Naive thymus-derived CD4-positive, alpha-beta T cell (primary cell): Measurements from ENCODE around the gene OR51E2. TPM values are rescaled to one million over a fixed set of nuclear protein-coding genes. Genes with fewer than 3 reads are reported as not detected.
A peak's percentile ranks its signal among the peaks of the same experiment; 100 is the strongest.

Source experiments
- ATAC-seq: fragments of 150-1000 bp; cut with Tn5 transposase; 2 replicates; pipeline ENCODE4 v1.10.0; 2021; ENCODE audit warnings: mild to moderate bottlenecking, moderate library complexity
- CTCF ChIA-PET: fragments of 350-600 bp; sonication (Branson Sonifier 250); formaldehyde crosslinking; loops from one replicate; lab custom pipeline; 2021; ENCODE audit warnings: antibody characterized with exemption; lab: Charles Lee
- POLR2A ChIA-PET: fragments of 350-600 bp; sonication (Branson Sonifier 250); formaldehyde crosslinking; loops from one replicate; lab custom pipeline; 2021; ENCODE audit warnings: antibody characterized with exemption, inconsistent platforms; lab: Charles Lee
- DNase-seq, 9 donors: peaks; one replicate each; pipeline versions ENCODE4 v3.0.0 to v3.0.0-alpha.2; 2020 to 2022; ENCODE audit warnings: mixed read lengths in 1 of 9
- H3K27ac ChIP-seq: one replicate; pipeline ENCODE4 v1.7.0; 2013; ENCODE audit warnings: mild to moderate bottlenecking, low read depth, low read length, moderate library complexity
- H3K27me3 ChIP-seq, 2 donors: one replicate each; pipeline ENCODE4 v1.7.0; 2013; ENCODE audit warnings: low read length in 2 of 2, mild to moderate bottlenecking in 2 of 2, moderate library complexity in 2 of 2; ENCODE audit not compliant: control insufficient read depth in 2 of 2, insufficient read depth in 2 of 2
- H3K36me3 ChIP-seq, 3 experiments: 1 replicate in 2 of 3; 2 replicates in 1 of 3; pipeline ENCODE4 v1.7.0; 2013; ENCODE audit warnings: low read length in 3 of 3, mild to moderate bottlenecking in 3 of 3, moderate library complexity in 1 of 3; ENCODE audit not compliant: insufficient read depth in 3 of 3, control insufficient read depth in 2 of 3
- H3K4me1 ChIP-seq, 2 donors: one replicate each; pipeline ENCODE4 v1.7.0; 2013; ENCODE audit warnings: low read length in 2 of 2, mild to moderate bottlenecking in 2 of 2, moderate library complexity in 1 of 2; ENCODE audit not compliant: control insufficient read depth in 2 of 2, insufficient read depth in 2 of 2
- H3K4me3 ChIP-seq: 2 replicates; pipeline ENCODE4 v1.7.0; 2013; ENCODE audit warnings: mild to moderate bottlenecking, low read length
- H3K9me3 ChIP-seq, 3 experiments: 1 replicate in 2 of 3; 2 replicates in 1 of 3; pipeline ENCODE4 v1.7.0; 2013; ENCODE audit warnings: low read length in 3 of 3; ENCODE audit not compliant: control insufficient read depth in 2 of 3
- H3K27ac Mint-ChIP-seq, 9 donors: one replicate each; pipeline ENCODE4 v1.8.0; 2020 to 2022; ENCODE audit warnings: mixed read lengths in 9 of 9, mild to moderate bottlenecking in 8 of 9, moderate library complexity in 5 of 9, inconsistent platforms in 2 of 9
- H3K27me3 Mint-ChIP-seq, 5 donors: one replicate each; pipeline ENCODE4 v1.8.0; 2021 to 2022; ENCODE audit warnings: mixed read lengths in 5 of 5, mild to moderate bottlenecking in 1 of 5
- H3K36me3 Mint-ChIP-seq, 5 donors: one replicate each; pipeline ENCODE4 v1.8.0; 2020 to 2022; ENCODE audit warnings: mixed read lengths in 5 of 5, mild to moderate bottlenecking in 3 of 5, inconsistent platforms in 1 of 5
- H3K4me1 Mint-ChIP-seq, 7 donors: one replicate each; pipeline ENCODE4 v1.8.0; 2020 to 2022; ENCODE audit warnings: mixed read lengths in 7 of 7, mild to moderate bottlenecking in 3 of 7, inconsistent platforms in 1 of 7
- H3K4me3 Mint-ChIP-seq, 10 donors: one replicate each; pipeline ENCODE4 v1.8.0; 2020 to 2022; ENCODE audit warnings: mild to moderate bottlenecking in 10 of 10, mixed read lengths in 10 of 10, moderate library complexity in 6 of 10, inconsistent platforms in 2 of 10
- H3K9me3 Mint-ChIP-seq, 11 donors: one replicate each; pipeline ENCODE4 v1.8.0; 2020 to 2022; ENCODE audit warnings: mixed read lengths in 11 of 11, mild to moderate bottlenecking in 4 of 11, inconsistent platforms in 1 of 11, moderate library complexity in 1 of 11
- intact Hi-C, 2 donors: fragments of 100-400 bp; cut with micrococcal nuclease; formaldehyde crosslinking; loops; one replicate each; pipeline ENCODE4 v1.15.1; 2023
- polyA plus RNA-seq, 2 donors: library from polyadenylated mRNA; unstranded; fragments of 300-500 nt; fragmentation: Illumina TruSeq; gene quantifications; one replicate each; pipeline ENCODE4 v1.2.3, GENCODE V29; 2021
- total RNA-seq, 6 experiments: library from RNA in 5 of 6; stranded (reverse) in 5 of 6; gene quantifications; 1 replicate in 5 of 6; 2 replicates in 1 of 6; pipeline ENCODE4 v1.2.3 and lab custom pipeline; 2021 to 2026

The OR51E2 gene
- total and polyA plus RNA-seq, 7 experiments from 2014 or later: not detected

DNA sequence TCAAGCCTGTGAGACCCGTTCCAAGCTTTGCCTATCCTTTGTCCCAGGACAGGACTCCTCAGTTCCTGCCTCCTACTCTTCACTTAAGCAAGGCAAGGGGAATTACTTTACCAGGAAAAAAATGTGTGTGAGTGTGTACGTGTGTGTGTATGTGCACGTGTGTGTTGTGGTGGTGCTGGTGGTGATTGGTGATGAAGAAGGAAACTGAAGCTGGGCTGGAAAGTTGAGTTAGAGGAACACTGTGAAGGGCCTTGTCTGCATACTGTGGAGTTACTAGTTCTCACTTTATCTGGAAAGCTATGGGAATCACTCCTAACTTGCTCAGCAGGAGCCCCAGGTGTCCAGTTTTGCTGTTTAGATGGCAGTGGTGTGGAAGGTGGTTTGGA is 60.0 kb downstream of the OR51E2 start:
- no peaks in the 10 kb centered on the region for H3K4me1 Mint-ChIP-seq
- POLR2A ChIA-PET: no interaction called here
- Histone ChIP-seq H3K9me3 (no peaks in the 10 kb centered on the region), H3K4me3 (no peak overlapping the region), H3K36me3 (no peaks in the 10 kb centered on the region), H3K4me1 (no peaks in the 10 kb centered on the region), H3K27me3 (no peaks in the 10 kb centered on the region), H3K27ac (no peak overlapping the region)
- no peak overlapping the region for H3K4me3 Mint-ChIP-seq
- no peak overlapping the region for H3K27ac Mint-ChIP-seq
- no peak for ATAC-seq
- H3K27me3 Mint-ChIP-seq: peaks cover 0 to 18% (median 16%) of the 10 kb centered on the region in 5 donors
- CTCF ChIA-PET: interaction anchor here (1.0 to 2.0 kb wide), 6 partner anchors 10 to 1715 kb away, joined by 3 to 15 read pairs (median 3); no protein-coding TSS in a partner anchor
- intact Hi-C loops: loop anchor here (1.0 to 5.0 kb wide), 6 partner anchors 29 to 1254 kb away; partner anchors contain the start of genes OR52N2 (in 1 of the 2) and TRIM68 (in 1 of the 2)
- no peaks in the 10 kb centered on the region for H3K9me3 Mint-ChIP-seq
- no peaks in the 10 kb centered on the region for H3K36me3 Mint-ChIP-seq
- DNase-seq: no peak

DNA sequence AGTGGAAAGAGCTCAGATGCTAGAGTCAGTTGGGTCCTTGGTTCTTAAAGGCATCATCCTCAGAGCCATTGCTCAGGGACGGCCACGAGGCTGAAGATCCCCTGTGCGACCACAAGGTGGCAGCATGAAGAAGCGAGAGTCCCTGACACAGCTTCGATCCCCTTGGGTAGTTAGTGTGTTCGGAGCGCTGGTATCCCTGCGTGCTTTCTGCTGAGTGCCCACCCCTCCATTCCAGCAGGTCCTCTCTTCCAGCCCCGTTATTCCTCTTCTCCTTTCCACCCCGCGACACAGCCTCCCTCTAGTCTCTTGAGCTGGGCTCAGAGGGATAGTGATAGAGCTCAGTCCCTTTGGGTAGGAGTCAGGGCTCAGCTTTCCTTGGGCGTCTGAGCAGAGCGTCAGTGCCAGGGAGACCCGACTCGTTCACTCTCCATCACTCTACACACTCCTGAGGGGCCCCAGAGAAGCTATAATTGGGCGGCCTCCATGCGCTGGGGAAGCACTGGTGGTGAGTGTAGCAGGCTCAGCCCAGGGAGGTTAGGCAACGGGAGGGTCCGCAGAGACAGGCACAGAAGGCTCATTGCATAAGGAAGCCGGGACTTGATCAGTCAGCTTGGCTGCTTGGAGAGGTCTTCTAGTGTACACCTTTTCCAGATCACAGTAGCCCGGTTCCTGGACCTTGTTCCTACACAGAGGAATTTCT is 60.5 kb downstream of the OR51E2 start, which contains the start of gene OR51D1:
Gene OR51D1, plus strand, starts transcription at position 516 of the 700 bp plus-strand sequence. CDS start 2,314 bp downstream, outside the sequence.
- Mint-ChIP-seq H3K4me3 (no peak within 1 kb of the TSS), H3K9me3 (peaks cover 0 to under 1% (median 0%) of the 10 kb centered on the region in 11 donors), H3K27ac (no peak within 1 kb of the TSS), H3K27me3 (peaks cover 0 to 21% (median 15%) of the 10 kb centered on the region in 5 donors), H3K4me1 (no peaks in the 10 kb centered on the region), H3K36me3 (no peaks in the 10 kb centered on the region)
- Histone ChIP-seq H3K27ac (no peak within 1 kb of the TSS), H3K4me1 (no peaks in the 10 kb centered on the region), H3K4me3 (no peak within 1 kb of the TSS), H3K9me3 (no peaks in the 10 kb centered on the region), H3K27me3 (no peaks in the 10 kb centered on the region), H3K36me3 (no peaks in the 10 kb centered on the region)
- DNase-seq (peak; percentile 33 to 64 (median 54)), ATAC-seq (peak; percentile 90)
- ChIA-PET POLR2A (no interaction called here), CTCF (interaction anchor here (1.0 to 2.0 kb wide), 9 partner anchors 9 to 1716 kb away, joined by 3 to 15 read pairs (median 3); partner anchors contain the start of gene OR52N2)
- intact Hi-C loops: loop anchor here (1.0 to 5.0 kb wide), 6 partner anchors 29 to 1254 kb away; partner anchors contain the start of genes OR52N2 (in 1 of the 2) and TRIM68 (in 1 of the 2)

DNA sequence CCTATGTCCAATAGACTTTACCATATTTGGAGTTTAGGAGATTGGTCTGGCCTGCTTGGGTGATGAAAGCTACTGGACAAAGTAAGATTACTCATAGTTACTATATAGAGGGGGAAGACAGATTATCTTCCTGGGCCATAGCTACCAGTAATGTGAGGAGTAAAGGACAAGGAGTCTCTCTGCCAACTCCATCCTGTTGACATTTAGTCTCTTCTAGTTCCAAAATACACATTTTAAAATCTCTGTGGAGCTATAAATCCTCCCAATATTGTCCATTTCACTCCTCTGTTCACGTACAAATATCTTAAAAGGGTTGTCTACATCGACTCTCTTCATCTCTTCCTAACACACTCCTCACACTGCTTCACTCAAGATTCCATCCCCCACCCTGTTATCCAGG is 61.5 kb downstream of the OR51E2 start:
- Histone ChIP-seq H3K27me3 (no peaks in the 10 kb centered on the region), H3K4me3 (no peak overlapping the region), H3K4me1 (no peaks in the 10 kb centered on the region), H3K36me3 (no peaks in the 10 kb centered on the region), H3K9me3 (no peaks in the 10 kb centered on the region), H3K27ac (no peak overlapping the region)
- ChIA-PET POLR2A (interaction anchor here (0.7 kb wide), 1 partner anchor 112 kb away, joined by 3 read pairs; no protein-coding TSS in a partner anchor), CTCF (interaction anchor here (1.1 to 2.0 kb wide), 7 partner anchors 8 to 1717 kb away, joined by 3 to 15 read pairs (median 4); partner anchors contain the start of gene OR52N2)
- Mint-ChIP-seq H3K4me3 (no peak overlapping the region), H3K9me3 (peaks cover 0 to 5% (median 0%) of the 10 kb centered on the region in 11 donors), H3K4me1 (no peaks in the 10 kb centered on the region), H3K27me3 (peaks cover 5 to 24% (median 11%) of the 10 kb centered on the region in 5 donors), H3K36me3 (no peaks in the 10 kb centered on the region), H3K27ac (no peak overlapping the region)
- DNase-seq (no peak), ATAC-seq (no peak)
- intact Hi-C loops: loop anchor here (2.0 to 5.0 kb wide), 3 partner anchors 447 to 1171 kb away; partner anchors contain the start of gene OR52N2 (in 1 of the 2)

Other genes starting within 250 kb of the OR51E2 start
- 1 to 10 TPM in 1 of 5 experiments, not detected in 4; 1.4 TPM for gene OR52K2, start 248.6 kb downstream of the OR51E2 start, total RNA-seq
- not detected for gene OR52K2, start 248.6 kb downstream of the OR51E2 start, polyA plus RNA-seq
- gene OR52K1, start 215.2 kb downstream of the OR51E2 start, total RNA-seq: under 1 TPM in 2 of 5 experiments, not detected in 3; 0.29 to 0.39 TPM
- not detected for gene OR52K1, start 215.2 kb downstream of the OR51E2 start, polyA plus RNA-seq
- gene OR52M1, start 152.7 kb downstream of the OR51E2 start, total RNA-seq: not detected
- gene OR52M1, start 152.7 kb downstream of the OR51E2 start, polyA plus RNA-seq: not detected
- gene OR52I2, start 116.1 kb downstream of the OR51E2 start, total RNA-seq: not detected
- gene OR52I2, start 116.1 kb downstream of the OR51E2 start, polyA plus RNA-seq: not detected
- not detected for gene OR52I1, start 103.8 kb downstream of the OR51E2 start, total RNA-seq
- under 1 TPM in 1 of 2 donors, not detected in 1; 0.07 TPM for gene OR52I1, start 103.8 kb downstream of the OR51E2 start, polyA plus RNA-seq
- gene TRIM68, start 89.6 kb downstream of the OR51E2 start, total RNA-seq: 10 to 100 TPM in 3 of 5 experiments, 1 to 10 TPM in 2; 3.8 to 29.5 (median 12.4) TPM
- 10 to 100 TPM; 13.0 to 19.3 TPM for gene TRIM68, start 89.6 kb downstream of the OR51E2 start, polyA plus RNA-seq
- gene OR51D1, start 60.4 kb downstream of the OR51E2 start, total RNA-seq: not detected
- not detected for gene OR51D1, start 60.4 kb downstream of the OR51E2 start, polyA plus RNA-seq
- not detected for gene OR51E1, start 53.9 kb downstream of the OR51E2 start, total RNA-seq
- not detected for gene OR51E1, start 53.9 kb downstream of the OR51E2 start, polyA plus RNA-seq
- not detected for gene MMP26, start 6.9 kb upstream of the OR51E2 start, total RNA-seq
- gene MMP26, start 6.9 kb upstream of the OR51E2 start, polyA plus RNA-seq: not detected
- gene OR51F1, start 72.1 kb upstream of the OR51E2 start, total RNA-seq: not detected
- not detected for gene OR51F1, start 72.1 kb upstream of the OR51E2 start, polyA plus RNA-seq
- not detected for gene OR52R1, start 106.5 kb upstream of the OR51E2 start, total RNA-seq
- not detected for gene OR52R1, start 106.5 kb upstream of the OR51E2 start, polyA plus RNA-seq
- gene OR51F2, start 123.5 kb upstream of the OR51E2 start, total RNA-seq: not detected
- not detected for gene OR51F2, start 123.5 kb upstream of the OR51E2 start, polyA plus RNA-seq
- gene OR51S1, start 151.4 kb upstream of the OR51E2 start, total RNA-seq: not detected
- not detected for gene OR51S1, start 151.4 kb upstream of the OR51E2 start, polyA plus RNA-seq
- not detected for gene OR51T1, start 184.0 kb upstream of the OR51E2 start, total RNA-seq
- not detected for gene OR51T1, start 184.0 kb upstream of the OR51E2 start, polyA plus RNA-seq
- not detected for gene OR51A7, start 205.9 kb upstream of the OR51E2 start, total RNA-seq
- not detected for gene OR51A7, start 205.9 kb upstream of the OR51E2 start, polyA plus RNA-seq
- not detected for gene OR51G2, start 221.5 kb upstream of the OR51E2 start, total RNA-seq
- gene OR51G2, start 221.5 kb upstream of the OR51E2 start, polyA plus RNA-seq: not detected
- gene OR51G1, start 226.5 kb upstream of the OR51E2 start, total RNA-seq: not detected
- not detected for gene OR51G1, start 226.5 kb upstream of the OR51E2 start, polyA plus RNA-seq
- not detected for gene OR51A4, start 249.8 kb upstream of the OR51E2 start, total RNA-seq
- not detected for gene OR51A4, start 249.8 kb upstream of the OR51E2 start, polyA plus RNA-seq